OCI-LY7 (cell line): Measurements from ENCODE around the gene RASAL1. TPM values are rescaled to one million over a fixed set of nuclear protein-coding genes. Genes with fewer than 3 reads are reported as not detected.

ENCODE experiments used
- BruUV-seq: library from RNA; stranded (reverse); fragments of 400-500 nt; replicated peaks from 2 replicates; lab custom pipeline; 2021; lab: Mats Ljungman, UMichigan
- CTCF ChIA-PET: fragments of 300-600 bp; sonication (Branson Sonifier 250); formaldehyde crosslinking; loops from one replicate; lab custom pipeline; 2022; ENCODE audit warnings: antibody characterized with exemption; ENCODE audit not compliant: unreplicated experiment; lab: Charles Lee
- POLR2A ChIA-PET: fragments of 300-600 bp; sonication (Branson Sonifier 250); formaldehyde crosslinking; loops from one replicate; lab custom pipeline; 2022; ENCODE audit warnings: antibody characterized with exemption; lab: Charles Lee
- DNase-seq: peaks from one replicate; pipeline ENCODE4 v3.0.0-alpha.2; 2015; ENCODE audit warnings: low spot score
- H2AFZ ChIP-seq: fragments of 200-600 bp; sonication (generic), shearing (Covaris generic); 2 replicates; pipeline ENCODE4 v1.6.1; 2014; ENCODE audit warnings: mild to moderate bottlenecking, antibody characterized with exemption, low read length, moderate library complexity
- H3K27ac ChIP-seq: fragments of 200-600 bp; sonication (generic); 2 replicates; pipeline ENCODE4 v1.5.1; 2014; ENCODE audit warnings: mixed run types, low read depth, mild to moderate bottlenecking, moderate library complexity, low read length, inconsistent platforms; ENCODE audit not compliant: poor library complexity, severe bottlenecking
- H3K36me3 ChIP-seq: fragments of 200-600 bp; sonication (generic); 2 replicates; pipeline ENCODE4 v1.6.1; 2014; ENCODE audit warnings: mild to moderate bottlenecking, antibody characterized with exemption, low read length, moderate library complexity, mixed read lengths; ENCODE audit not compliant: insufficient read depth
- H3K4me1 ChIP-seq: fragments of 200-600 bp; sonication (generic); 2 replicates; pipeline ENCODE4 v1.5.1; 2014; ENCODE audit warnings: mild to moderate bottlenecking, low read length; ENCODE audit not compliant: insufficient read depth, poor library complexity, severe bottlenecking
- H3K4me2 ChIP-seq: fragments of 200-600 bp; sonication (generic); 2 replicates; pipeline ENCODE4 v1.6.1; 2014; ENCODE audit warnings: mild to moderate bottlenecking, low read length
- H3K4me3 ChIP-seq: fragments of 200-600 bp; sonication (generic); 2 replicates; pipeline ENCODE4 v1.5.1; 2014; ENCODE audit warnings: mild to moderate bottlenecking, low read depth, low read length; ENCODE audit not compliant: poor library complexity, severe bottlenecking
- H3K79me2 ChIP-seq: fragments of 200-600 bp; sonication (generic); 2 replicates; pipeline ENCODE4 v1.6.1; 2016; ENCODE audit warnings: low read depth, mild to moderate bottlenecking, low read length, moderate library complexity, mixed read lengths; ENCODE audit not compliant: insufficient read depth
- H3K9me2 ChIP-seq: fragments of 200-600 bp; sonication (generic); 2 replicates; pipeline ENCODE4 v1.6.1; 2016; ENCODE audit warnings: mild to moderate bottlenecking, low read length, mixed read lengths; ENCODE audit not compliant: insufficient read depth
- H3K9me3 ChIP-seq: fragments of 200-600 bp; sonication (generic); 2 replicates; pipeline ENCODE4 v1.6.1; 2014; ENCODE audit warnings: mild to moderate bottlenecking, mixed run types, low read length, mixed read lengths
- H4K20me1 ChIP-seq: fragments of 200-600 bp; sonication (generic); 2 replicates; pipeline ENCODE4 v1.6.1; 2014; ENCODE audit warnings: mild to moderate bottlenecking, antibody characterized with exemption, low read length, moderate library complexity, mixed read lengths; ENCODE audit not compliant: insufficient read depth
- EZH2phosphoT487 ChIP-seq: fragments of 200-600 bp; sonication (generic); IDR thresholded peaks from 2 replicates; pipeline ENCODE4 v1.6.1; 2018; ENCODE audit warnings: low read depth, borderline replicate concordance, mild to moderate bottlenecking, mixed run types, antibody characterized with exemption, low read length, moderate library complexity, mixed read lengths
- intact Hi-C: fragments of 100-400 bp; cut with micrococcal nuclease; formaldehyde crosslinking; loops from one replicate; pipeline ENCODE4 v1.10.0; 2022; ENCODE audit not compliant: unreplicated experiment
- total RNA-seq, 2 experiments: library from RNA; depleted of rRNA in 1 of 2; stranded (reverse); fragments of >200 nt in 1 of 2; shearing (Covaris generic) in 1 of 2; gene quantifications; 2 replicates each; pipeline ENCODE4 v1.2.3, GENCODE V29; 2014 to 2022
- TF ChIP-seq, protein P1 (sequence below): fragments of 200-600 bp; sonication (generic); conservative IDR thresholded peaks from 2 replicates; pipeline ENCODE4 v1.5.1; 2014; ENCODE audit warnings: mild to moderate bottlenecking, antibody characterized with exemption, low read length, moderate library complexity, mixed read lengths

RASAL1 gene
- total RNA-seq, 2 experiments from 2014 or later, result 74.4 to 89.1 TPM

DNA sequence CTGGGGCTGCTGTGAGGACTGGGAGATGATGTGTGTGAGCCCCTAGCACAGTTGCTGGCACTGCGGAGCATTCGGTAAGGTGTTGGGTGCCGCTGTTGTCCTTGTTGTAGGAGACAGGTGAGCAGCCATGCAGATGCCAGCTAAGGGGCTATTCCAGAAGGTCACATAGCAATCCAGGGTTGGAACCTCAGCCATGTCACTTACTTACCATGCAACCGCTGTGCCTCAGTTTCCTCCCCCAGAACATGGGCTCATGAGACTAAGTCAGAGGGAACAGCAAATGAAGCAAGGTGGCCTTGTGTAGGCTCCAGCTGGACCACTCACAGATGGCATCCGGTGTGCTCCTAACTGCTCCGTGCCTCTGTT, 65.8 kb downstream of the RASAL1 start:
- POLR2A ChIA-PET, result interaction anchor here (0.6 to 18.1 kb wide), 3 partner anchors 14 to 102 kb away, joined by 3 to 235 read pairs (median 3); partner anchors contain the start of gene DTX1
- H3K9me2 ChIP-seq, result no peaks in the 10 kb centered on the region
- no peak overlapping the region for H2AFZ ChIP-seq
- H3K79me2 ChIP-seq, result peaks cover 88% of the 10 kb centered on the region
- peaks cover 100% of the 10 kb centered on the region for H3K4me1 ChIP-seq
- peaks cover 99% of the 10 kb centered on the region for H3K36me3 ChIP-seq
- DNase-seq, result no peak
- H3K4me2 ChIP-seq, result peak overlapping the region; percentile 94
- BruUV-seq, result no TSS peak
- intact Hi-C loops, result no loop called here
- peak overlapping the region; percentile 97 for H3K27ac ChIP-seq
- H3K4me3 ChIP-seq, result peak overlapping the region; percentile 38
- CTCF ChIA-PET, result interaction anchor here (0.6 to 0.7 kb wide), 3 partner anchors 29 to 400 kb away, joined by 3 to 9 read pairs (median 5); no protein-coding TSS in a partner anchor
- TF ChIP-seq EZH2phosphoT487, result no peak
- TF ChIP-seq, protein P1, sequence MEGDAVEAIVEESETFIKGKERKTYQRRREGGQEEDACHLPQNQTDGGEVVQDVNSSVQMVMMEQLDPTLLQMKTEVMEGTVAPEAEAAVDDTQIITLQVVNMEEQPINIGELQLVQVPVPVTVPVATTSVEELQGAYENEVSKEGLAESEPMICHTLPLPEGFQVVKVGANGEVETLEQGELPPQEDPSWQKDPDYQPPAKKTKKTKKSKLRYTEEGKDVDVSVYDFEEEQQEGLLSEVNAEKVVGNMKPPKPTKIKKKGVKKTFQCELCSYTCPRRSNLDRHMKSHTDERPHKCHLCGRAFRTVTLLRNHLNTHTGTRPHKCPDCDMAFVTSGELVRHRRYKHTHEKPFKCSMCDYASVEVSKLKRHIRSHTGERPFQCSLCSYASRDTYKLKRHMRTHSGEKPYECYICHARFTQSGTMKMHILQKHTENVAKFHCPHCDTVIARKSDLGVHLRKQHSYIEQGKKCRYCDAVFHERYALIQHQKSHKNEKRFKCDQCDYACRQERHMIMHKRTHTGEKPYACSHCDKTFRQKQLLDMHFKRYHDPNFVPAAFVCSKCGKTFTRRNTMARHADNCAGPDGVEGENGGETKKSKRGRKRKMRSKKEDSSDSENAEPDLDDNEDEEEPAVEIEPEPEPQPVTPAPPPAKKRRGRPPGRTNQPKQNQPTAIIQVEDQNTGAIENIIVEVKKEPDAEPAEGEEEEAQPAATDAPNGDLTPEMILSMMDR, result no peak
- peaks cover under 1% of the 10 kb centered on the region; the same call in 1 of the 2 replicates for H4K20me1 ChIP-seq
- no peaks in the 10 kb centered on the region for H3K9me3 ChIP-seq

DNA sequence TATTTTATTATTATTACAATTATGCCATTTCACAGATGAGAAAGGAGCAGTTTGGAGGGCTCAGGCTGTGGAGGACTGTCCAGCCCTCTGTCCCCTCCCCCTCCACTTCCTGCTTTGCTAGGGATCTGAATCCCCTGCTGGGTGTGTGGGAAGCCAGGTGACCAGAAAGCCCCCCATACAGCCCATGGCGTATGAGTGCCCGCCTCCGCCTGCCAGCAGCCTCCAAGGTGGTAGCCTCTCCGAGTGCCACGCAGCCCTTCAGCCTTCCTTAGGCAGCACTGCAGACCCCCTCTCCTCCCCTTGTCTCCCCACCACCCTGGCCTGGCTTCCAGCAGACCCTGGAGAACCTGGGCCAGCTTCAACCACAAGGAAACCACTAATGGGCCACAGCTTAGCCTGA, 66.4 kb downstream of the RASAL1 start:
- no peak for TF ChIP-seq EZH2phosphoT487
- TF ChIP-seq, protein P1, result no peak
- CTCF ChIA-PET, result interaction anchor here (0.6 kb wide), 1 partner anchor 76 kb away, joined by 3 read pairs; no protein-coding TSS in a partner anchor
- peak overlapping the region; percentile 97 for H3K27ac ChIP-seq
- peaks cover 100% of the 10 kb centered on the region for H3K36me3 ChIP-seq
- no peak for DNase-seq
- H3K4me2 ChIP-seq, result peak overlapping the region; percentile 94
- no peaks in the 10 kb centered on the region for H3K9me2 ChIP-seq
- peak overlapping the region; percentile 38 for H3K4me3 ChIP-seq
- peaks cover 7% of the 10 kb centered on the region for H4K20me1 ChIP-seq
- POLR2A ChIA-PET, result interaction anchor here (18.1 kb wide), 1 partner anchor 13 kb away, joined by 235 read pairs; the partner anchor contains the start of gene DTX1
- intact Hi-C loops, result no loop called here
- peaks cover 100% of the 10 kb centered on the region for H3K4me1 ChIP-seq
- BruUV-seq, result no TSS peak
- H3K9me3 ChIP-seq, result no peaks in the 10 kb centered on the region
- H2AFZ ChIP-seq, result no peak overlapping the region
- peaks cover 93% of the 10 kb centered on the region for H3K79me2 ChIP-seq
